ENCODE data around the gene AFF3. TPM values are rescaled to one million over a fixed set of nuclear protein-coding genes. Genes with fewer than 3 reads are reported as not detected.

AFF3 gene
- total RNA-seq, 1 donor from 2014 or later: 8.0 TPM

GRCh38 chr2:99851089-99851488, 291.3 kb downstream of the AFF3 start:
- no peak overlapping the region for H3K27ac ChIP-seq (replicated peaks)
- H3K4me1 ChIP-seq: peaks cover 6% of the 10 kb centered on the region
- intact Hi-C loops (cut with micrococcal nuclease): no loop called here
- no peak for DNase-seq
- TF ChIP-seq CTCF (IDR thresholded peaks at IDR 0.05; ENCODE audit: borderline replicate concordance): no peak
- H3K27me3 ChIP-seq (ENCODE audit: low read depth): no peaks in the 10 kb centered on the region
- no peak overlapping the region for H3K4me3 ChIP-seq
- H3K9me3 ChIP-seq (replicated peaks): peaks cover 2% of the 10 kb centered on the region
- no peaks in the 10 kb centered on the region for H3K36me3 ChIP-seq

GRCh38 chr2:99850084-99850710, 292.2 kb downstream of the AFF3 start:
- Histone ChIP-seq H3K4me3 (no peak overlapping the region), H3K4me1 (peaks cover 6% of the 10 kb centered on the region), H3K27me3 (ENCODE audit: low read depth) (no peaks in the 10 kb centered on the region), H3K9me3 (replicated peaks) (no peaks in the 10 kb centered on the region), H3K27ac (replicated peaks) (no peak overlapping the region), H3K36me3 (no peaks in the 10 kb centered on the region)
- intact Hi-C loops (cut with micrococcal nuclease): no loop called here
- TF ChIP-seq CTCF (IDR thresholded peaks at IDR 0.05; ENCODE audit: borderline replicate concordance): no peak
- DNase-seq: no peak

- no peak for TF ChIP-seq CTCF (IDR thresholded peaks at IDR 0.05; ENCODE audit: borderline replicate concordance)
- Histone ChIP-seq H3K36me3 (no peaks in the 10 kb centered on the region), H3K4me3 (no peak overlapping the region), H3K9me3 (replicated peaks) (no peaks in the 10 kb centered on the region), H3K4me1 (no peaks in the 10 kb centered on the region), H3K27me3 (ENCODE audit: low read depth) (no peaks in the 10 kb centered on the region), H3K27ac (replicated peaks) (no peak overlapping the region)
- DNase-seq: no peak
- intact Hi-C loops (cut with micrococcal nuclease): no loop called here
Observed at GRCh38 chr2:99846462-99847107, 295.8 kb downstream of the AFF3 start.

- no peak for DNase-seq
- no peaks in the 10 kb centered on the region for H3K27me3 ChIP-seq (ENCODE audit: low read depth)
Observed at GRCh38 chr2:99845296-99845695, 297.1 kb downstream of the AFF3 start.

GRCh38 chr2:99842451-99842850, 299.9 kb downstream of the AFF3 start:
- no peak for TF ChIP-seq CTCF (IDR thresholded peaks at IDR 0.05; ENCODE audit: borderline replicate concordance)
- intact Hi-C loops (cut with micrococcal nuclease): no loop called here
- no peak overlapping the region for H3K4me3 ChIP-seq
- no peaks in the 10 kb centered on the region for H3K27me3 ChIP-seq (ENCODE audit: low read depth)
- DNase-seq: no peak
- no peaks in the 10 kb centered on the region for H3K4me1 ChIP-seq
- H3K9me3 ChIP-seq (replicated peaks): no peaks in the 10 kb centered on the region
- H3K36me3 ChIP-seq: no peaks in the 10 kb centered on the region
- H3K27ac ChIP-seq (replicated peaks): no peak overlapping the region

More at GRCh38 chr2:99845296-99845695, 297.1 kb downstream of the AFF3 start:
- no peak overlapping the region for H3K4me3 ChIP-seq
- no peaks in the 10 kb centered on the region for H3K36me3 ChIP-seq
- no peaks in the 10 kb centered on the region for H3K9me3 ChIP-seq (replicated peaks)
- intact Hi-C loops (cut with micrococcal nuclease): no loop called here
- no peak overlapping the region for H3K27ac ChIP-seq (replicated peaks)
- no peaks in the 10 kb centered on the region for H3K4me1 ChIP-seq
- TF ChIP-seq CTCF (IDR thresholded peaks at IDR 0.05; ENCODE audit: borderline replicate concordance): no peak

All from left ventricle myocardium inferior (tissue), 1 donor.